AG09309 (cell line): ENCODE measurements around the gene RSRC1.
"Not testable (repeated sequence)": the region's sequence is repeated elsewhere in the genome, so short reads cannot be mapped to it uniquely, and the experiment has no call there.

Experiments used
- DNase-seq: peaks from one replicate; pipeline ENCODE4 v3.0.0-alpha.2; 2010; ENCODE audit warnings: low read depth
- H3K4me3 ChIP-seq: 2 replicates; pipeline ENCODE4 v1.5.1; 2011; ENCODE audit warnings: mild to moderate bottlenecking, low read depth, low read length, moderate library complexity; ENCODE audit not compliant: control insufficient read depth
- TF ChIP-seq, protein P1 (sequence below): IDR thresholded peaks from 2 replicates; pipeline ENCODE4 v1.5.1; 2011; ENCODE audit warnings: mild to moderate bottlenecking, low read depth, low read length, inconsistent platforms; ENCODE audit not compliant: insufficient read depth, control insufficient read depth; ENCODE audit errors: missing control alignments

Gene RSRC1

DNA sequence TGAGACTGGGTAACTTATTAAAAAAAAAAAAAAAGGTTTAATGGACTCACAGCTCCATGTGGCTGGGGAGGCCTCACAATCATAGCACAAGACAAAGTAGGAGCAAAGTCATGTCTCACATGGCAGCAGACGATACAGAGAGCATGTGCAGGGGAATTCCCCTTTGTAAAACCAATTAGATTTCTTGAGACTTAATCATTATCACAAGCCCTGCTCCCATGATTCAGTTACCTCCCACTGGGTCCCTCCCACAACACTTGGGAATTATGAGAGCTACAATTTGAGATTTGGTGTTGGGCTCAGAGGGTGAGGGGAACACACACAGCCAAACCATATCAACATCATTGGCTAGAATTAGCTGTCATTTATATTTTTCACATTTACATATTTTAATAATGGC is 221.0 kb downstream of the RSRC1 start:
- TF ChIP-seq, protein P1, sequence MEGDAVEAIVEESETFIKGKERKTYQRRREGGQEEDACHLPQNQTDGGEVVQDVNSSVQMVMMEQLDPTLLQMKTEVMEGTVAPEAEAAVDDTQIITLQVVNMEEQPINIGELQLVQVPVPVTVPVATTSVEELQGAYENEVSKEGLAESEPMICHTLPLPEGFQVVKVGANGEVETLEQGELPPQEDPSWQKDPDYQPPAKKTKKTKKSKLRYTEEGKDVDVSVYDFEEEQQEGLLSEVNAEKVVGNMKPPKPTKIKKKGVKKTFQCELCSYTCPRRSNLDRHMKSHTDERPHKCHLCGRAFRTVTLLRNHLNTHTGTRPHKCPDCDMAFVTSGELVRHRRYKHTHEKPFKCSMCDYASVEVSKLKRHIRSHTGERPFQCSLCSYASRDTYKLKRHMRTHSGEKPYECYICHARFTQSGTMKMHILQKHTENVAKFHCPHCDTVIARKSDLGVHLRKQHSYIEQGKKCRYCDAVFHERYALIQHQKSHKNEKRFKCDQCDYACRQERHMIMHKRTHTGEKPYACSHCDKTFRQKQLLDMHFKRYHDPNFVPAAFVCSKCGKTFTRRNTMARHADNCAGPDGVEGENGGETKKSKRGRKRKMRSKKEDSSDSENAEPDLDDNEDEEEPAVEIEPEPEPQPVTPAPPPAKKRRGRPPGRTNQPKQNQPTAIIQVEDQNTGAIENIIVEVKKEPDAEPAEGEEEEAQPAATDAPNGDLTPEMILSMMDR = no peak
- DNase-seq = no peak
- H3K4me3 ChIP-seq = no peak overlapping the region

DNA sequence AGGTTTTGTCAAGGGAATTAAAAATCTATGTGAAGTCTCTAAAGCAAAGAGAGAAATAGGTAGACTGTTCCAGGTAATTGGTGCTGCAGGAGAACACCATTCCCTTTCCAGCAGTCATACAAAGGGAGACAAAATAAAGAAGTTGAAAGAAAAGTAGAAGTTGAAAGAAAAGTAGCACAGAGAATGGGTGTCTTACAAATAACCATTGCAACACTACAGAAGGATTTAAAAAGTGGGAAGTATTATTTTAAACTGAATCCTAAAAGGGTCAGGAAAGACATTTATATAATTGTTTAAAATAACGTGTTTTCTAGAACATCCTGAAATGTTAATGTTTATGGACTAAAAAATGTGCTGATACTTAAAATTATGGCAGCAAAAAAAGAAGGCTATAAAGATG is 223.8 kb downstream of the RSRC1 start:
- TF ChIP-seq, protein P1 = no peak
- no peak overlapping the region for H3K4me3 ChIP-seq
- no peak for DNase-seq

DNA sequence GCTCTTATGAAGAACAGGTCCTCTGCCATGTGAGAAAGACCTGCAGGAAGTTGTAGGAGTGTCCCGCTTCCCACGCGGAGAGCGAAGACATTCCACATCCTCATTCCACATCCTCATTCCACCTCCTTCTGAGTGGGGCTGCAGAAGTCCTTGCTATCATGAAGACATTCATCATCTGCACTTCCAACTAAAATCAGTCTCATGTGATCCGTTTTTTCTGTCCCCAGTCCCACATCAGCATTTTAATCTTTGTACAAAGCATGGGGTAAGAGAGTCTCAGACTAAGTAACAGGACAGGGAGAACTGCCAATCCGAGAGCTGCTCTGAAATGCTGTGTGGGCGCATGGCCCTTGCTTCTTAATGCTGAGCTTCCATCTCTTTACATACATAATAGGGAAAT is 227.2 kb downstream of the RSRC1 start:
- no peak overlapping the region for H3K4me3 ChIP-seq
- DNase-seq = no peak
- TF ChIP-seq, protein P1 = no peak

DNA sequence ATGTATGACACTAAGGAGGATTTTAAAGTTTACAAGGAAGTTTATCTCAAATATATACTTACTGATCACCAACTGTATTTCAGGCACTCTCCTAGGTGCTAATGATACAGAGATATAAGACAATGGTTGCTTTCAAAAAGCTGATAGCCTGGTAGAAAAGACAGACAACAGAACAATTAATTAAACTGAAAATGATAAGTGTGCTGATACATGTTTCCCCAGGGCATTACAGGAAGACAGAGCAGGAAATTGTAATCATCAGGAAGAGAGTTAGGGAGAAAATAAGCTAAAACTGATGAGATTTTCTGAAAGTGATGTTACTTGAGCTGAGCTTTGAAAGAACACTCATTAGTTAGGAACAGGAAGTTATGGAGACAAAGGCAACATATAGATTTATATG is 229.7 kb downstream of the RSRC1 start:
- DNase-seq = no peak
- no peak overlapping the region for H3K4me3 ChIP-seq
- TF ChIP-seq, protein P1 = no peak

DNA sequence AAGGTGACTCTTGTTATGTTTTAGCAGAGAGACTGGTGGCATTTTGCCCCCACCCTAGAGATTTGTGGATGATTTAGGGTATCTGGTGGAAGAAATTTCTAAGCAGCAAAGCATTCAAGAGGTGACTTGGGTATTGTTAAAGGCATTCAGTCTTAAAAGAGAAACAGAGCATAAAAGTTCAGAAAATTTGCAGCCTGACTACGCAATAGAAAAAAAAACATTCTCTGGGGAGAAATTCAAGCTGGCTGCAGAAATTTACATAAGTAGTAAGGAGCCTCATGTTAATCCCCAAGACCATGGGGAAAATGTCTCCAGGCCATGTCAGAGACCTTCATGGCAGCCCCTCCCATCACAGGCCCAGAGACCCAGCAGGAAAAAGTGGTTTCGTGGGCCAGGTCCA is 231.1 kb downstream of the RSRC1 start:
- not testable (repeated sequence) for DNase-seq, H3K4me3 ChIP-seq

DNA sequence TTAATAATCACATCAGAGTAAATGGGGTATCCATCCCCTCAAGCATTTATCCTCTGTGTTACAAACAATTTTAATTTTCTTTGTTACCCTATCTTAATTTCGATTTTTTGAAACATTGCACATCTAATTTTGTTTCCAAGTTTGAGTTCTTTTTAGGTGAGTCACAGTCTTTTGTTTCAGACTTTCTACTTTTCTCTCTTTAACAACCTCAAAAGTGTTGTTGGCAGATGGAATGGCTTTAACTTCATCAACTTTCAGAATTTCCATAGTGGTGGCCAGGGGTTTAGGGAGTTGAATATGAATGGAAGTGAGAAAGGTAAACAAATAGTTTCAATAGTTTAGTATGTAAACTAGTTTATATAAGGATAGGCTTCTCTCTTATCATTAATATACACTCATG is 238.1 kb downstream of the RSRC1 start:
- peak; percentile 7 for DNase-seq
- TF ChIP-seq, protein P1 = no peak
- no peak overlapping the region for H3K4me3 ChIP-seq

DNA sequence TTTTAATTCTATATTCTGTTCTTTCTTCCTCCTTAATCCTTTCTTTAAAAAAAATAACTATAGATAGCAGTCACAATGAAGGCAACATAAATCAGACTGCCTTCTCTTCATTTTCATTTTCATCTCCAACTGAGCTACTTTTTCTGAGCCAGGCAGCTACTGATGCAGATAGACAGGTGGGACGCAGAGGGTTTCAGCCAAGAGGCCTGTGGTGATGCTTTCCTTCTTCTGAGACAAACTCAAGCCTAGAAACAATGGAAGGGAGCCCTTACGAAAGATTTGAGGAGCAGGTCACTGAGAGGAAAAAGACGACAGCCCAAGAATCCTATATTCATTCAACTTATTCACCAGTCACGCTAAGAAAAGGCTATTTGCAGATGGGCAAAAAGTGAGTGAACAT is 241.1 kb downstream of the RSRC1 start:
- no peak for DNase-seq

More for the DNA sequence above, 241.1 kb downstream of the RSRC1 start:
- no peak overlapping the region for H3K4me3 ChIP-seq
- TF ChIP-seq, protein P1 = no peak
